Measurements from ENCODE around the gene NPAS3. TPM values are rescaled to one million over a fixed set of nuclear protein-coding genes. Genes with fewer than 3 reads are reported as not detected.

NPAS3 gene
- total and polyA plus RNA-seq, 2 donors = 1.0 to 1.2 TPM

- no peak for DNase-seq (ENCODE audit: low read depth in 6 of 9, low spot score in 9 of 9)
- Histone ChIP-seq H3K4me3 (ENCODE audit: low read length in 2 of 2) (no peak overlapping the region), H3K4me1 (ENCODE audit: control insufficient read depth in 2 of 2, insufficient read depth in 2 of 2, low read length in 2 of 2) (no peaks in the 10 kb centered on the region), H3K27me3 (ENCODE audit: control insufficient read depth in 2 of 2, insufficient read depth in 1 of 2, low read length in 1 of 2) (no peaks in the 10 kb centered on the region), H3K27ac (ENCODE audit: low read depth in 1 of 2, low read length in 1 of 2) (no peak overlapping the region), H3K36me3 (ENCODE audit: control insufficient read depth in 2 of 2, insufficient read depth in 2 of 2, low read length in 1 of 2) (no peaks in the 10 kb centered on the region), H3K9me3 (ENCODE audit: control insufficient read depth in 2 of 2, insufficient read depth in 1 of 2, low read length in 1 of 2) (no peaks in the 10 kb centered on the region)
- WGBS = 95% methylated on average over 3 of the region's 3 CpGs
Observed at GRCh38 chr14:33315217-33315616, 376.5 kb downstream of the NPAS3 start.

DNA sequence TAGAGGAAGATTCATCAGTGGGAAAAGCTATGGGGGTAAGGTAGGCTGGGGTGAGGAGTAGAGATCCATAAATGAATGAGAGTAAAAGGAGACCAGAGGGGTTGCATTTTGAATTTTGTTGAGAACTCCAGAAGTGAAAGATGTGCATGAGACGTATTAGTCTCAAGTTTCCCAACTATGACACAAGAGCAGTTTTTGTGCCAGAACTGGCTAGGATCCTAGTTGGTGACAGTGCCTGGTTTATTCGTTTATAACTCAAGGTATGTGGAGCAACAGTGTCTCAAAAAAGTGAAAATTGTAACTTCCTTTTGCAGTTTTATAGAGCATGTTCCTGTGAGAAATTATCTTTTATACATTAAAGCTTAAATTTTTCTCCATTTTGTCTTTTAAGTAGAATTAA, 377.0 kb downstream of the NPAS3 start:
- no peaks in the 10 kb centered on the region for H3K4me1 ChIP-seq (ENCODE audit: control insufficient read depth in 2 of 2, insufficient read depth in 2 of 2, low read length in 2 of 2)
- DNase-seq (ENCODE audit: low read depth in 6 of 9, low spot score in 9 of 9) = peak in 1 of 9 donors; percentile 1
- WGBS = 88% methylated on average over 2 of the region's 2 CpGs

DNA sequence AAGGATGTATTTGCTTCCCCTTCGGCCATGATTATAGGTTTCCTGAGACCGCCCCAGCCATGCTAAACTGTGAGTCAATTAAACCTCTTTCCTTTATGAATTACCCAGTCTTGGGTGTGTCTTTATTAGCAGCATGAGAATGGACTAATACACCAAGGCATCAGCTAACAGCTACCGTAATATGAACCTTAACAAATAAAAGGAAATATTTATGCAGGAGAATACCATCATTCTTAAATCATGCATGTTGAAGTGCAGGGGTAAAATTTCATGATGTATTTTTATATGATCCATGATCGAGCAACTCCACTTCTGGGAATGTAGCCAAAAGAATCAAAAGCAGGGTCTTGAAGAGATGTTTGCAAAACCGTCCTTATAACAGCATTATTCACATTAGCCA, 379.0 kb downstream of the NPAS3 start:
- H3K9me3 ChIP-seq (ENCODE audit: control insufficient read depth in 2 of 2, insufficient read depth in 1 of 2, low read length in 1 of 2) = no peaks in the 10 kb centered on the region
- no peak overlapping the region for H3K27ac ChIP-seq (ENCODE audit: low read depth in 1 of 2, low read length in 1 of 2)
- no peaks in the 10 kb centered on the region for H3K4me1 ChIP-seq (ENCODE audit: control insufficient read depth in 2 of 2, insufficient read depth in 2 of 2, low read length in 2 of 2)
- no peaks in the 10 kb centered on the region for H3K27me3 ChIP-seq (ENCODE audit: control insufficient read depth in 2 of 2, insufficient read depth in 1 of 2, low read length in 1 of 2)
- no peaks in the 10 kb centered on the region for H3K36me3 ChIP-seq (ENCODE audit: control insufficient read depth in 2 of 2, insufficient read depth in 2 of 2, low read length in 1 of 2)
- WGBS = 94% methylated on average over 5 of the region's 5 CpGs
- no peak overlapping the region for H3K4me3 ChIP-seq (ENCODE audit: low read length in 2 of 2)
- DNase-seq (ENCODE audit: low read depth in 6 of 9, low spot score in 9 of 9) = no peak

More for the DNA sequence above, 377.0 kb downstream of the NPAS3 start:
- Histone ChIP-seq H3K4me3 (ENCODE audit: low read length in 2 of 2) (no peak overlapping the region), H3K36me3 (ENCODE audit: control insufficient read depth in 2 of 2, insufficient read depth in 2 of 2, low read length in 1 of 2) (no peaks in the 10 kb centered on the region), H3K27me3 (ENCODE audit: control insufficient read depth in 2 of 2, insufficient read depth in 1 of 2, low read length in 1 of 2) (no peaks in the 10 kb centered on the region), H3K9me3 (ENCODE audit: control insufficient read depth in 2 of 2, insufficient read depth in 1 of 2, low read length in 1 of 2) (no peaks in the 10 kb centered on the region), H3K27ac (ENCODE audit: low read depth in 1 of 2, low read length in 1 of 2) (no peak overlapping the region)

DNA sequence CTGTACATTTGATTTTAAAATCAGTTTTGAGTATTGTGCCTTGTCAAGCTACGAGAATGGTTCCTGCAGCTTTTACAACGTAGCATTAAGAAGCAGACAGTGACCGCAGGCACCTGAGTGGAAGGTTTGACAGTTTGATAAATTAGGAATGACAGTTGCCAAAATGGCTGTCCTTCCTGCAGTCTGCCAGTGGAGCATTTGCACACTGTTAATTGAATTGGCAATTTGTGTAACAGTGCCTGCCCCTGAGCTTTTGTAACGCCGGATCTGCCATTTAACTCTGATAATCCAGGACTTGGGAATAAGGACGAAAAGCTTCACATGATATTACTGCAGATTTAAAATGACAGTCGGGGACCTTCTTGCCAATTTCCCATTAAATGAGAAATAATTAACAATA, 385.3 kb downstream of the NPAS3 start:
- no peak for DNase-seq (ENCODE audit: low read depth in 6 of 9, low spot score in 9 of 9)
- H3K36me3 ChIP-seq (ENCODE audit: control insufficient read depth in 2 of 2, insufficient read depth in 2 of 2, low read length in 1 of 2) = no peaks in the 10 kb centered on the region
- H3K27me3 ChIP-seq (ENCODE audit: control insufficient read depth in 2 of 2, insufficient read depth in 1 of 2, low read length in 1 of 2) = no peaks in the 10 kb centered on the region
- WGBS = 97% methylated on average over 7 of the region's 7 CpGs
- no peaks in the 10 kb centered on the region for H3K9me3 ChIP-seq (ENCODE audit: control insufficient read depth in 2 of 2, insufficient read depth in 1 of 2, low read length in 1 of 2)
- H3K27ac ChIP-seq (ENCODE audit: low read depth in 1 of 2, low read length in 1 of 2) = no peak overlapping the region
- H3K4me1 ChIP-seq (ENCODE audit: control insufficient read depth in 2 of 2, insufficient read depth in 2 of 2, low read length in 2 of 2) = no peaks in the 10 kb centered on the region
- H3K4me3 ChIP-seq (ENCODE audit: low read length in 2 of 2) = no peak overlapping the region

DNA sequence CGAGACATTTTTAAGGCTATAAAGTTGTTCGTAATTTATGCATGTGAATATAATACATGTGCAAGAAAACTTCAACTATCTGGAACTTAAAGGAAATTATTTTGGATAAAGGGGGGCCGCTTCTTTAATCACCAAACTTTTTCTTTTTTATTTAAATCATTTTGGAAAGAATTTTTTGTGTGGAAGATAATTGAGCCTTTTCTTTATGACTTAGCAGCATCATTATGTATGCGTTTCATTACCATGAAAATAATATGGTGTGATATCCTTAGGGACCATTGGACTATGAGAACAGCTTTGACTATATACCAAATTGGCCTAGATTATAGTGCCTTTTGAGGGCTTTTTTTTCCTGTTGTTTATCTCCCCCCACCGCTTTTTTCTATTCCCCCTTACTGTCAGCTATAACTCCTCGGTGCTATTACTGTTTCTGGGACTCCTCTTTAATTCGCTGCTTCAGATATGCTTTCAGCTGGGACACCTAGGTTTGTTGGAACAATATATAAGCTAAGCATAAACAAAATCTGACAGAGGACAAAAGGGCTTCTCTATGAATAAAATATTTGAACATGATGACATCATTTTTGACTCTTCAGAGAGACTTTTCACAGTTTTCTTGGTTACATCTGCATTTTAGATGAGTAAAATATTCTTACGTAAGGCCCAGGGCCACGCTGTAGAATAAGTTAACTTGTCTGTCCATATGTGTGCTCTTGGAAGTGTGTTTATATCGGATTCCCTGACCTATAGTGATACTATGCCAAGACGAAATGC, 392.7 kb downstream of the NPAS3 start:
- no peak for DNase-seq (ENCODE audit: low read depth in 6 of 9, low spot score in 9 of 9)
- Histone ChIP-seq H3K36me3 (ENCODE audit: control insufficient read depth in 2 of 2, insufficient read depth in 2 of 2, low read length in 1 of 2) (no peaks in the 10 kb centered on the region), H3K4me3 (ENCODE audit: low read length in 2 of 2) (no peak overlapping the region), H3K27ac (ENCODE audit: low read depth in 1 of 2, low read length in 1 of 2) (no peak overlapping the region), H3K27me3 (ENCODE audit: control insufficient read depth in 2 of 2, insufficient read depth in 1 of 2, low read length in 1 of 2) (no peaks in the 10 kb centered on the region), H3K9me3 (ENCODE audit: control insufficient read depth in 2 of 2, insufficient read depth in 1 of 2, low read length in 1 of 2) (no peaks in the 10 kb centered on the region), H3K4me1 (ENCODE audit: control insufficient read depth in 2 of 2, insufficient read depth in 2 of 2, low read length in 2 of 2) (no peaks in the 10 kb centered on the region)
- WGBS = 96% methylated on average over 11 of the region's 11 CpGs

- Histone ChIP-seq H3K9me3 (ENCODE audit: control insufficient read depth in 2 of 2, insufficient read depth in 1 of 2, low read length in 1 of 2) (no peaks in the 10 kb centered on the region), H3K27me3 (ENCODE audit: control insufficient read depth in 2 of 2, insufficient read depth in 1 of 2, low read length in 1 of 2) (no peaks in the 10 kb centered on the region), H3K4me3 (ENCODE audit: low read length in 2 of 2) (no peak overlapping the region), H3K36me3 (ENCODE audit: control insufficient read depth in 2 of 2, insufficient read depth in 2 of 2, low read length in 1 of 2) (no peaks in the 10 kb centered on the region), H3K4me1 (ENCODE audit: control insufficient read depth in 2 of 2, insufficient read depth in 2 of 2, low read length in 2 of 2) (no peaks in the 10 kb centered on the region), H3K27ac (ENCODE audit: low read depth in 1 of 2, low read length in 1 of 2) (no peak overlapping the region)
- DNase-seq (ENCODE audit: low read depth in 6 of 9, low spot score in 9 of 9) = no peak
- 93% methylated on average over 6 of the region's 6 CpGs for WGBS
Observed at GRCh38 chr14:33332497-33332896, 393.8 kb downstream of the NPAS3 start.

GRCh38 chr14:33335366-33335765, 396.7 kb downstream of the NPAS3 start:
- H3K36me3 ChIP-seq (ENCODE audit: control insufficient read depth in 2 of 2, insufficient read depth in 2 of 2, low read length in 1 of 2) = no peaks in the 10 kb centered on the region
- H3K27ac ChIP-seq (ENCODE audit: low read depth in 1 of 2, low read length in 1 of 2) = no peak overlapping the region
- no peaks in the 10 kb centered on the region for H3K9me3 ChIP-seq (ENCODE audit: control insufficient read depth in 2 of 2, insufficient read depth in 1 of 2, low read length in 1 of 2)
- H3K4me3 ChIP-seq (ENCODE audit: low read length in 2 of 2) = no peak overlapping the region
- 89% methylated on average over 4 of the region's 4 CpGs for WGBS
- no peaks in the 10 kb centered on the region for H3K27me3 ChIP-seq (ENCODE audit: control insufficient read depth in 2 of 2, insufficient read depth in 1 of 2, low read length in 1 of 2)
- no peaks in the 10 kb centered on the region for H3K4me1 ChIP-seq (ENCODE audit: control insufficient read depth in 2 of 2, insufficient read depth in 2 of 2, low read length in 2 of 2)
- no peak for DNase-seq (ENCODE audit: low read depth in 6 of 9, low spot score in 9 of 9)

DNA sequence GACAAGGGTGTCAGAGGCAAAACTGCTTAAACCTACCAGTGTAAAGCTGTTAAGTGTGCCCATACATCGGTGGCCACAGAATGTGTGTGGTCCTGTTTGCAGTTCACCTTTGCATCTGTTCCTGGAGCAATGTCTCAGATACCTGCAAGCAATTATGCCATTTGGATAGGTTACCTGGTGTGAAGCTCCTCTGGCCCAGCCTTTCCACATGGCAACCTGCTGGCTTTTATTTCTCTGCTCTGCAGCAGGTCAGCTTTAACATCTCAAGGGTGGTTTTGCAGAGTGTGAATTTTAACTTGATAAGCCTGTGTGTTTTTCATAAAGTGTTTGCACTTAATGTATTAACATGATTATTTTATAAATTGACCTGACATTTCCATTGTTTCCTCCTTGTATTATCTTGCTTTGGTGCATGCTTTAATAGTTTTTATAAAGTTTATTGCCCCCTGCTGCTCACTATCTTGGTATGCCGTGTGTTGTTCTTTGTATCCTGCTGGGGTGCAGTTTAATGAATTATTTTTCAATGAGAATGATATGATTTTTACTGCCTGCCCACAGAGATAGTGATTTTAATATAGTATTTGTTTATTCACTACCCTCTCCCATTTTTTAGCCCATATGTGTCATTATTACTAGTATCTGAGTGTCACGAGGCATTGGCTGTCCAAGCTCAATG, 403.8 kb downstream of the NPAS3 start:
- Histone ChIP-seq H3K27me3 (ENCODE audit: control insufficient read depth in 2 of 2, insufficient read depth in 1 of 2, low read length in 1 of 2) (no peaks in the 10 kb centered on the region), H3K4me1 (ENCODE audit: control insufficient read depth in 2 of 2, insufficient read depth in 2 of 2, low read length in 2 of 2) (no peaks in the 10 kb centered on the region), H3K4me3 (ENCODE audit: low read length in 2 of 2) (no peak overlapping the region), H3K36me3 (ENCODE audit: control insufficient read depth in 2 of 2, insufficient read depth in 2 of 2, low read length in 1 of 2) (no peaks in the 10 kb centered on the region), H3K9me3 (ENCODE audit: control insufficient read depth in 2 of 2, insufficient read depth in 1 of 2, low read length in 1 of 2) (no peaks in the 10 kb centered on the region), H3K27ac (ENCODE audit: low read depth in 1 of 2, low read length in 1 of 2) (no peak overlapping the region)
- 96% methylated on average over 3 of the region's 3 CpGs for WGBS
- no peak for DNase-seq (ENCODE audit: low read depth in 6 of 9, low spot score in 9 of 9)

GRCh38 chr14:33343016-33343415, 404.3 kb downstream of the NPAS3 start:
- no peaks in the 10 kb centered on the region for H3K4me1 ChIP-seq (ENCODE audit: control insufficient read depth in 2 of 2, insufficient read depth in 2 of 2, low read length in 2 of 2)
- H3K36me3 ChIP-seq (ENCODE audit: control insufficient read depth in 2 of 2, insufficient read depth in 2 of 2, low read length in 1 of 2) = no peaks in the 10 kb centered on the region
- no peak for DNase-seq (ENCODE audit: low read depth in 6 of 9, low spot score in 9 of 9)
- no peak overlapping the region for H3K4me3 ChIP-seq (ENCODE audit: low read length in 2 of 2)
- no peak overlapping the region for H3K27ac ChIP-seq (ENCODE audit: low read depth in 1 of 2, low read length in 1 of 2)
- 92% methylated on average over 3 of the region's 3 CpGs for WGBS
- no peaks in the 10 kb centered on the region for H3K27me3 ChIP-seq (ENCODE audit: control insufficient read depth in 2 of 2, insufficient read depth in 1 of 2, low read length in 1 of 2)
- H3K9me3 ChIP-seq (ENCODE audit: control insufficient read depth in 2 of 2, insufficient read depth in 1 of 2, low read length in 1 of 2) = no peaks in the 10 kb centered on the region

Data from thymus (tissue), 11 donors.